CD4-positive, alpha-beta T cell treated with Interleukin-4 for 1 hour (primary cell): Measurements from ENCODE around the gene FAM135A.
"Not testable (repeated sequence)": the region's sequence is repeated elsewhere in the genome, so short reads cannot be mapped to it uniquely, and the experiment has no call there.

Source experiments
- DNase-seq, 2 donors: peaks; one replicate each; pipeline ENCODE4 v3.0.0-alpha.2; 2020 to 2022

Gene FAM135A

GRCh38 chr6:70396796-70397729 is 16.2 kb upstream of the FAM135A start:
- DNase-seq = no peak

- no peak for DNase-seq
Observed at GRCh38 chr6:70398783-70399728, 14.3 kb upstream of the FAM135A start.

- DNase-seq = no peak
Observed at GRCh38 chr6:70404658-70405057, 8.7 kb upstream of the FAM135A start.

- DNase-seq = no peak
Observed at GRCh38 chr6:70409216-70409615, 4.1 kb upstream of the FAM135A start.

- DNase-seq = no peak
Observed at GRCh38 chr6:70411542-70412251, 1.6 kb upstream of the FAM135A start.

- no peak for DNase-seq
Observed at GRCh38 chr6:70412252-70413113, 825 bp upstream of the FAM135A start.

- peak; percentile 12 to 18 for DNase-seq
Observed at GRCh38 chr6:70413992-70414494, 735 bp downstream of the FAM135A start.

GRCh38 chr6:70414813-70415212 is 1.5 kb downstream of the FAM135A start:
- no peak for DNase-seq

- DNase-seq = peak in 1 of 2 donors; percentile 4
Observed at GRCh38 chr6:70415247-70415646, 1.9 kb downstream of the FAM135A start.

GRCh38 chr6:70415660-70416059 is 2.4 kb downstream of the FAM135A start:
- no peak for DNase-seq

- DNase-seq = no peak
Observed at GRCh38 chr6:70421509-70421908, 8.2 kb downstream of the FAM135A start.

- DNase-seq = no peak
Observed at GRCh38 chr6:70423189-70424134, 10.2 kb downstream of the FAM135A start.

- DNase-seq = no peak
Observed at GRCh38 chr6:70424291-70424690, 11.0 kb downstream of the FAM135A start.

- no peak for DNase-seq
Observed at GRCh38 chr6:70436320-70436719, 23.0 kb downstream of the FAM135A start.

- no peak for DNase-seq
Observed at GRCh38 chr6:70445001-70445400, 31.7 kb downstream of the FAM135A start.

- not testable (repeated sequence) for DNase-seq
Observed at GRCh38 chr6:70447343-70448070, 34.2 kb downstream of the FAM135A start.

GRCh38 chr6:70453899-70454298 is 40.6 kb downstream of the FAM135A start:
- DNase-seq = not testable (repeated sequence)

GRCh38 chr6:70456735-70457134 is 43.4 kb downstream of the FAM135A start:
- no peak for DNase-seq

- no peak for DNase-seq
Observed at GRCh38 chr6:70459235-70459634, 45.9 kb downstream of the FAM135A start.

GRCh38 chr6:70459699-70460098 is 46.4 kb downstream of the FAM135A start:
- DNase-seq = not testable (repeated sequence)
